DOHH2 (cell line): Measurements from ENCODE around the gene PMAIP1.

Experiments used
- H3F3A ChIP-seq: fragments of 200-600 bp; sonication (generic), shearing (Covaris generic); 2 replicates; pipeline ENCODE4 v1.6.0; 2016; ENCODE audit warnings: antibody characterized with exemption, mild to moderate bottlenecking; ENCODE audit not compliant: control insufficient read depth, insufficient read depth
- H3K27ac ChIP-seq: fragments of 200-600 bp; sonication (generic); 2 replicates; pipeline ENCODE4 v1.5.1; 2014; ENCODE audit warnings: low read depth, mild to moderate bottlenecking, low read length, moderate library complexity
- H3K27me3 ChIP-seq: fragments of 200-600 bp; sonication (generic); 2 replicates; pipeline ENCODE4 v1.6.1; 2014; ENCODE audit warnings: mild to moderate bottlenecking, low read length, mixed read lengths; ENCODE audit not compliant: control insufficient read depth
- H3K36me3 ChIP-seq: fragments of 200-600 bp; sonication (generic); 2 replicates; pipeline ENCODE4 v1.6.1; 2014; ENCODE audit warnings: mild to moderate bottlenecking, low read length, moderate library complexity, mixed read lengths; ENCODE audit not compliant: control insufficient read depth
- H3K4me1 ChIP-seq: fragments of 200-600 bp; sonication (generic); 2 replicates; pipeline ENCODE4 v1.6.1; 2014; ENCODE audit warnings: mild to moderate bottlenecking, low read length, mixed read lengths; ENCODE audit not compliant: control insufficient read depth
- H3K4me2 ChIP-seq: fragments of 200-600 bp; sonication (generic); 2 replicates; pipeline ENCODE4 v1.6.0; 2014; ENCODE audit warnings: mild to moderate bottlenecking, low read length, moderate library complexity
- H3K4me3 ChIP-seq: fragments of 200-600 bp; sonication (generic); 2 replicates; pipeline ENCODE4 v1.5.1; 2014; ENCODE audit warnings: mild to moderate bottlenecking, low read length, mixed read lengths
- H3K79me2 ChIP-seq: fragments of 200-600 bp; sonication (generic); 2 replicates; pipeline ENCODE4 v1.6.1; 2014; ENCODE audit warnings: mild to moderate bottlenecking, low read length, mixed read lengths; ENCODE audit not compliant: control insufficient read depth
- H3K9me2 ChIP-seq: fragments of 200-600 bp; sonication (generic); replicated peaks from 2 replicates; pipeline ENCODE4 v1.6.1; 2014; ENCODE audit warnings: mild to moderate bottlenecking, low read length, mixed read lengths; ENCODE audit not compliant: control insufficient read depth
- H3K9me3 ChIP-seq: fragments of 200-600 bp; sonication (generic); 2 replicates; pipeline ENCODE4 v1.6.1; 2014; ENCODE audit warnings: antibody characterized with exemption, low read length, mixed read lengths; ENCODE audit not compliant: control insufficient read depth, insufficient read depth
- H4K20me1 ChIP-seq: fragments of 200-600 bp; sonication (generic); 2 replicates; pipeline ENCODE4 v1.6.0; 2014; ENCODE audit warnings: low read depth, mild to moderate bottlenecking, antibody characterized with exemption, low read length, moderate library complexity; ENCODE audit not compliant: control insufficient read depth, insufficient read depth
- CTCF ChIP-seq: fragments of 200-600 bp; sonication (generic); IDR thresholded peaks from one replicate; pipeline ENCODE4 v1.5.1; 2014; ENCODE audit warnings: antibody characterized with exemption, mild to moderate bottlenecking, low read depth, low read length; ENCODE audit not compliant: poor library complexity, severe bottlenecking
- EZH2phosphoT487 ChIP-seq: fragments of 200-600 bp; sonication (generic); IDR thresholded peaks from 2 replicates; pipeline ENCODE4 v1.6.1; 2017; ENCODE audit warnings: borderline replicate concordance, mild to moderate bottlenecking, antibody characterized with exemption, low read length, moderate library complexity, mixed read lengths

PMAIP1 gene

GRCh38 chr18:59893971-59894370, 5.8 kb upstream of the PMAIP1 start:
- Histone ChIP-seq H4K20me1 (no peaks in the 10 kb centered on the region), H3K4me2 (no peak overlapping the region), H3K79me2 (peaks cover 6% of the 10 kb centered on the region), H3K36me3 (no peaks in the 10 kb centered on the region), H3K27me3 (no peaks in the 10 kb centered on the region), H3K27ac (no peak overlapping the region), H3K4me1 (peaks cover 3% of the 10 kb centered on the region), H3K9me3 (no peaks in the 10 kb centered on the region), H3K4me3 (no peak overlapping the region), H3K9me2 (no peaks in the 10 kb centered on the region), H3F3A (peaks cover 2% of the 10 kb centered on the region)
- no peak for TF ChIP-seq EZH2phosphoT487
- TF ChIP-seq CTCF, result no peak

GRCh38 chr18:59897321-59897954, 2.4 kb upstream of the PMAIP1 start:
- Histone ChIP-seq H4K20me1 (peaks cover 14% of the 10 kb centered on the region), H3K4me3 (no peak overlapping the region), H3K79me2 (peaks cover 38% of the 10 kb centered on the region), H3K27ac (no peak overlapping the region), H3K27me3 (no peaks in the 10 kb centered on the region), H3K9me3 (no peaks in the 10 kb centered on the region), H3K36me3 (peaks cover 26% of the 10 kb centered on the region), H3F3A (peaks cover 9% of the 10 kb centered on the region), H3K4me1 (peaks cover 11% of the 10 kb centered on the region), H3K4me2 (no peak overlapping the region), H3K9me2 (no peaks in the 10 kb centered on the region)
- TF ChIP-seq CTCF (no peak), EZH2phosphoT487 (no peak)

- H3K27ac ChIP-seq, result no peak overlapping the region
- no peak overlapping the region for H3K4me3 ChIP-seq
- no peaks in the 10 kb centered on the region for H3K9me3 ChIP-seq
- TF ChIP-seq EZH2phosphoT487 (no peak), CTCF (no peak)
- peaks cover 18% of the 10 kb centered on the region for H3K4me1 ChIP-seq
- H3K27me3 ChIP-seq, result no peaks in the 10 kb centered on the region
- peaks cover 32% of the 10 kb centered on the region for H3K36me3 ChIP-seq
- H4K20me1 ChIP-seq, result peaks cover 21% of the 10 kb centered on the region
- H3K9me2 ChIP-seq, result no peaks in the 10 kb centered on the region
- no peak overlapping the region for H3K4me2 ChIP-seq
- H3K79me2 ChIP-seq, result peaks cover 45% of the 10 kb centered on the region
- H3F3A ChIP-seq, result peaks cover 16% of the 10 kb centered on the region
These were observed 1.7 kb upstream of the PMAIP1 start for GRCh38 chr18:59898093-59898492.
